NB4 (cell line): Measurements from ENCODE around the gene HBZ.

Experiments used
- DNase-seq: peaks from one replicate; pipeline ENCODE4 v3.0.0; 2010; ENCODE audit warnings: low read depth
- H3K4me3 ChIP-seq: one replicate; pipeline ENCODE4 v1.5.1; 2011; ENCODE audit warnings: mild to moderate bottlenecking, low read depth, low read length, moderate library complexity
- CTCF ChIP-seq: IDR thresholded peaks from one replicate; pipeline ENCODE4 v1.5.1; 2012; ENCODE audit warnings: low read depth, low read length
- MAX ChIP-seq: IDR thresholded peaks from 2 replicates; pipeline ENCODE4 v1.6.1; 2011; ENCODE audit warnings: low read depth, low read length
- MYC ChIP-seq: IDR thresholded peaks from 2 replicates; pipeline ENCODE4 v1.6.1; 2011; ENCODE audit warnings: low read depth, low read length
- POLR2A ChIP-seq: IDR thresholded peaks from 2 replicates; pipeline ENCODE4 v1.6.1; 2011; ENCODE audit warnings: mild to moderate bottlenecking; ENCODE audit not compliant: insufficient read length; ENCODE audit errors: extremely low read depth

Gene HBZ

GRCh38 chr16:142405-142967, 10.0 kb upstream of the HBZ start:
- DNase-seq, result no peak
- TF ChIP-seq MAX (no peak), MYC (no peak), CTCF (no peak), POLR2A (no peak)

GRCh38 chr16:143047-143446, 9.4 kb upstream of the HBZ start:
- DNase-seq, result no peak
- no peak for TF ChIP-seq POLR2A
- TF ChIP-seq CTCF, result no peak
- no peak for TF ChIP-seq MAX
- no peak for TF ChIP-seq MYC
- no peak overlapping the region for H3K4me3 ChIP-seq

More at GRCh38 chr16:142405-142967, 10.0 kb upstream of the HBZ start:
- H3K4me3 ChIP-seq, result no peak overlapping the region

- no peak for TF ChIP-seq MYC
- TF ChIP-seq MAX, result no peak
- no peak for TF ChIP-seq CTCF
- TF ChIP-seq POLR2A, result no peak
- no peak overlapping the region for H3K4me3 ChIP-seq
- no peak for DNase-seq
These were observed 9.0 kb upstream of the HBZ start for GRCh38 chr16:143456-143855.

GRCh38 chr16:144797-145252, 7.6 kb upstream of the HBZ start:
- TF ChIP-seq MAX, result no peak
- no peak for TF ChIP-seq CTCF
- TF ChIP-seq POLR2A, result no peak
- no peak for TF ChIP-seq MYC
- H3K4me3 ChIP-seq, result no peak overlapping the region
- peak; percentile 14 for DNase-seq

- H3K4me3 ChIP-seq, result no peak overlapping the region
- no peak for TF ChIP-seq MAX
- TF ChIP-seq POLR2A, result no peak
- no peak for TF ChIP-seq CTCF
- no peak for TF ChIP-seq MYC
These were observed 5.8 kb upstream of the HBZ start for GRCh38 chr16:146646-147045.

More at GRCh38 chr16:146646-147045, 5.8 kb upstream of the HBZ start:
- DNase-seq, result no peak
